A673 (cell line): ENCODE results near the gene PPOX. TPM values are rescaled to one million over a fixed set of nuclear protein-coding genes. Genes with fewer than 3 reads are reported as not detected.
A peak's percentile ranks its signal among the peaks of the same experiment; 100 is the strongest.

Experiments
- BruUV-seq: library from RNA; stranded (reverse); fragments of 400-500 nt; replicated peaks from 2 replicates; lab custom pipeline; 2021; lab: Mats Ljungman, UMichigan
- CTCF ChIA-PET: fragments of 300-600 bp; sonication (Branson Sonifier 250); formaldehyde crosslinking; loops from one replicate; lab custom pipeline; 2022; ENCODE audit warnings: antibody characterized with exemption; lab: Charles Lee
- POLR2A ChIA-PET: fragments of 300-600 bp; sonication (Branson Sonifier 250); formaldehyde crosslinking; loops from one replicate; lab custom pipeline; 2022; ENCODE audit warnings: antibody characterized with exemption; ENCODE audit not compliant: low non-redundant PET; lab: Charles Lee
- DNase-seq: peaks from one replicate; pipeline ENCODE4 v3.0.0-alpha.2; 2015; ENCODE audit warnings: low spot score
- H3K27ac ChIP-seq: fragments of 200-600 bp; sonication (generic); 2 replicates; pipeline ENCODE4 v1.5.1; 2016; ENCODE audit warnings: mixed run types, low read depth, mild to moderate bottlenecking, mixed read lengths, antibody characterized with exemption, low read length; ENCODE audit not compliant: poor library complexity, severe bottlenecking
- H3K27me3 ChIP-seq: fragments of 200-600 bp; sonication (generic); replicated peaks from 2 replicates; pipeline ENCODE4 v1.6.1; 2017; ENCODE audit warnings: mixed run types, low read depth, mild to moderate bottlenecking, mixed read lengths, antibody characterized with exemption, low read length; ENCODE audit not compliant: insufficient read depth, poor library complexity
- H3K36me3 ChIP-seq: fragments of 200-600 bp; sonication (generic); 2 replicates; pipeline ENCODE4 v1.6.1; 2016; ENCODE audit warnings: mixed run types, mild to moderate bottlenecking, mixed read lengths, antibody characterized with exemption, low read length; ENCODE audit not compliant: insufficient read depth, poor library complexity, severe bottlenecking
- H3K4me1 ChIP-seq: fragments of 200-600 bp; sonication (generic); 2 replicates; pipeline ENCODE4 v1.6.1; 2017; ENCODE audit warnings: mixed run types, mild to moderate bottlenecking, mixed read lengths, antibody characterized with exemption, low read length; ENCODE audit not compliant: insufficient read depth, poor library complexity, severe bottlenecking
- H3K4me3 ChIP-seq: fragments of 200-600 bp; sonication (generic); 2 replicates; pipeline ENCODE4 v1.5.1; 2016; ENCODE audit warnings: low read depth, mixed run types, mild to moderate bottlenecking, mixed read lengths, low read length; ENCODE audit not compliant: poor library complexity, severe bottlenecking
- H3K9me3 ChIP-seq: fragments of 200-600 bp; sonication (generic); 2 replicates; pipeline ENCODE4 v1.6.1; 2016; ENCODE audit warnings: mixed run types, low read depth, mild to moderate bottlenecking, mixed read lengths, antibody characterized with exemption, low read length; ENCODE audit not compliant: poor library complexity, severe bottlenecking
- EZH2 ChIP-seq: fragments of 200-600 bp; sonication (generic); IDR thresholded peaks from 2 replicates; pipeline ENCODE4 v1.6.1; 2017; ENCODE audit warnings: borderline replicate concordance, low read depth, mild to moderate bottlenecking, mixed read lengths, antibody characterized with exemption, low read length; ENCODE audit not compliant: poor library complexity, severe bottlenecking
- intact Hi-C: fragments of 100-400 bp; cut with micrococcal nuclease; formaldehyde crosslinking; loops from one replicate; pipeline ENCODE4 v1.10.0; 2022; ENCODE audit not compliant: unreplicated experiment
- total RNA-seq: library from RNA; stranded (reverse); gene quantifications from 2 replicates; pipeline ENCODE4 v1.2.3, GENCODE V29; 2021
- TF ChIP-seq, protein P1 (sequence below): fragments of 300-800, 200-600 bp; sonication (generic); conservative IDR thresholded peaks from 2 replicates; pipeline ENCODE4 v1.5.1; 2017; ENCODE audit warnings: low read depth, mild to moderate bottlenecking, antibody characterized with exemption, low read length, moderate library complexity, mixed read lengths

The PPOX gene
- total RNA-seq, 1 experiment from 2014 or later: 25.2 TPM

GRCh38 chr1:161179698-161180097 lies 13.5 kb downstream of the PPOX start:
- BruUV-seq: no TSS peak
- DNase-seq: no peak
- POLR2A ChIA-PET: no interaction called here
- H3K27me3 ChIP-seq: no peaks in the 10 kb centered on the region
- H3K27ac ChIP-seq: no peak overlapping the region
- peaks cover 15% of the 10 kb centered on the region for H3K4me1 ChIP-seq
- peaks cover 6% of the 10 kb centered on the region for H3K36me3 ChIP-seq
- no peaks in the 10 kb centered on the region for H3K9me3 ChIP-seq
- intact Hi-C loops: loop anchor here (5.0 kb wide), 1 partner anchor 203 kb away; no protein-coding TSS in a partner anchor
- TF ChIP-seq, protein P1, sequence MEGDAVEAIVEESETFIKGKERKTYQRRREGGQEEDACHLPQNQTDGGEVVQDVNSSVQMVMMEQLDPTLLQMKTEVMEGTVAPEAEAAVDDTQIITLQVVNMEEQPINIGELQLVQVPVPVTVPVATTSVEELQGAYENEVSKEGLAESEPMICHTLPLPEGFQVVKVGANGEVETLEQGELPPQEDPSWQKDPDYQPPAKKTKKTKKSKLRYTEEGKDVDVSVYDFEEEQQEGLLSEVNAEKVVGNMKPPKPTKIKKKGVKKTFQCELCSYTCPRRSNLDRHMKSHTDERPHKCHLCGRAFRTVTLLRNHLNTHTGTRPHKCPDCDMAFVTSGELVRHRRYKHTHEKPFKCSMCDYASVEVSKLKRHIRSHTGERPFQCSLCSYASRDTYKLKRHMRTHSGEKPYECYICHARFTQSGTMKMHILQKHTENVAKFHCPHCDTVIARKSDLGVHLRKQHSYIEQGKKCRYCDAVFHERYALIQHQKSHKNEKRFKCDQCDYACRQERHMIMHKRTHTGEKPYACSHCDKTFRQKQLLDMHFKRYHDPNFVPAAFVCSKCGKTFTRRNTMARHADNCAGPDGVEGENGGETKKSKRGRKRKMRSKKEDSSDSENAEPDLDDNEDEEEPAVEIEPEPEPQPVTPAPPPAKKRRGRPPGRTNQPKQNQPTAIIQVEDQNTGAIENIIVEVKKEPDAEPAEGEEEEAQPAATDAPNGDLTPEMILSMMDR: no peak
- no peak for TF ChIP-seq EZH2
- no peak overlapping the region for H3K4me3 ChIP-seq
- CTCF ChIA-PET: no interaction called here

DNA sequence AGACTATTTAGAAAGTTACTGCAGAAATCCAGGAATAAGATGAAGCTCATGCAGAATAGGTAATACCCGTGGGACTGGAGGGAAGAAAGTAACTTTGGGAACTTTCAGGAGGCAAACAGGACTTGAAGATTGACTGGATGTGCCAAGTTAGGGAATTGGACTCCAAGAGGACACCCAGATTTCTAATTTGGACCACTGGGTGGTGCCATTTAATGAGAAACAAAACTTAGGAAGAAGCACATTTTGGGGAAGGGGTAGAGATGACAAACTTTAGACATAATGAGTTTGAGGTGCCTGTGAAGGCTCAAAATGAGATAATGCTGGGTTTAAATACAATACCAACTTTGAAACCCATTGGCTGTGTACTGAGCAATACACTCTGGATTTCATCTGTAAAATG lies 14.4 kb downstream of the PPOX start:
- Histone ChIP-seq H3K36me3 (no peaks in the 10 kb centered on the region), H3K27me3 (no peaks in the 10 kb centered on the region), H3K4me3 (no peak overlapping the region), H3K9me3 (no peaks in the 10 kb centered on the region), H3K4me1 (peaks cover 20% of the 10 kb centered on the region), H3K27ac (no peak overlapping the region)
- CTCF ChIA-PET: no interaction called here
- peak; percentile 71 for DNase-seq
- POLR2A ChIA-PET: no interaction called here
- TF ChIP-seq, protein P1: peak; percentile 65
- TF ChIP-seq EZH2: no peak
- intact Hi-C loops: loop anchor here (5.0 kb wide), 1 partner anchor 202 kb away; no protein-coding TSS in a partner anchor
- BruUV-seq: no TSS peak

- Histone ChIP-seq H3K27ac (no peak overlapping the region), H3K4me1 (peaks cover 20% of the 10 kb centered on the region), H3K27me3 (no peaks in the 10 kb centered on the region), H3K9me3 (no peaks in the 10 kb centered on the region), H3K36me3 (no peaks in the 10 kb centered on the region), H3K4me3 (no peak overlapping the region)
- no peak for DNase-seq
- ChIA-PET POLR2A (no interaction called here), CTCF (interaction anchor here (0.6 to 1.2 kb wide), 2 partner anchors 43 to 200 kb away, joined by 3 to 7 read pairs; partner anchors contain the start of gene TOMM40L)
- BruUV-seq: no TSS peak
- intact Hi-C loops: loop anchor here (5.0 kb wide), 1 partner anchor 200 kb away; no protein-coding TSS in a partner anchor
- TF ChIP-seq, protein P1: no peak
- no peak for TF ChIP-seq EZH2
Measured at GRCh38 chr1:161182214-161182613, 16.0 kb downstream of the PPOX start.
